Astrocyte of the spinal cord (primary cell): Measurements from ENCODE around the gene PACRG.

ENCODE experiments used
- DNase-seq: peaks from one replicate; pipeline ENCODE4 v3.0.0; 2011; ENCODE audit warnings: low read depth, low spot score
- H3K4me3 ChIP-seq: 2 replicates; pipeline ENCODE4 v1.5.1; 2011; ENCODE audit warnings: low read depth, mild to moderate bottlenecking, low read length, moderate library complexity
- in situ Hi-C: cut with HindIII; loops from 2 replicates; pipeline ENCODE4 v1.10.0; 2017; ENCODE audit warnings: low sequenced_read_pairs
- TF ChIP-seq, protein P1 (sequence below): IDR thresholded peaks from 2 replicates; pipeline ENCODE4 v1.5.1; 2012; ENCODE audit warnings: low read depth, mild to moderate bottlenecking, low read length, inconsistent platforms

The PACRG gene

DNA sequence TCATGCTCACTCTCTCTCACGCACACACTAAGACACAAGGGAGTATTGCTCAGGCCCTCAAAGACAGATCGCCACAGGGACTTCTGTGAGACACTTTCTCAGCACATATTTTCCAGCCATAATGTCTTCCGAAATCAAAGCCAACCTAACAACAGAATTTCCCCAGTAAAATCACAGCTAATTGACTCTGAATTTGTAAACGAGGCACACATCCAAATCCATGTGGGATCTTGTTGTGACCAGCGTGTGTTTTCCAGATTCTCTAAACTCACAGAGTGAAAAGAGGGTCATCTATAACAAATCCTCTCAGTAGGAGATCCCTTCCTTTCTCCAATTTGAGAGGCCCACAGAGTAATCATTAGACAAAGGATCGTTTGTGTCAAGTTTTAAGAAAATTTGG, 280.4 kb downstream of the PACRG start:
- H3K4me3 ChIP-seq: no peak overlapping the region
- in situ Hi-C loops: no loop called here
- no peak for DNase-seq
- TF ChIP-seq, protein P1, sequence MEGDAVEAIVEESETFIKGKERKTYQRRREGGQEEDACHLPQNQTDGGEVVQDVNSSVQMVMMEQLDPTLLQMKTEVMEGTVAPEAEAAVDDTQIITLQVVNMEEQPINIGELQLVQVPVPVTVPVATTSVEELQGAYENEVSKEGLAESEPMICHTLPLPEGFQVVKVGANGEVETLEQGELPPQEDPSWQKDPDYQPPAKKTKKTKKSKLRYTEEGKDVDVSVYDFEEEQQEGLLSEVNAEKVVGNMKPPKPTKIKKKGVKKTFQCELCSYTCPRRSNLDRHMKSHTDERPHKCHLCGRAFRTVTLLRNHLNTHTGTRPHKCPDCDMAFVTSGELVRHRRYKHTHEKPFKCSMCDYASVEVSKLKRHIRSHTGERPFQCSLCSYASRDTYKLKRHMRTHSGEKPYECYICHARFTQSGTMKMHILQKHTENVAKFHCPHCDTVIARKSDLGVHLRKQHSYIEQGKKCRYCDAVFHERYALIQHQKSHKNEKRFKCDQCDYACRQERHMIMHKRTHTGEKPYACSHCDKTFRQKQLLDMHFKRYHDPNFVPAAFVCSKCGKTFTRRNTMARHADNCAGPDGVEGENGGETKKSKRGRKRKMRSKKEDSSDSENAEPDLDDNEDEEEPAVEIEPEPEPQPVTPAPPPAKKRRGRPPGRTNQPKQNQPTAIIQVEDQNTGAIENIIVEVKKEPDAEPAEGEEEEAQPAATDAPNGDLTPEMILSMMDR: no peak

DNA sequence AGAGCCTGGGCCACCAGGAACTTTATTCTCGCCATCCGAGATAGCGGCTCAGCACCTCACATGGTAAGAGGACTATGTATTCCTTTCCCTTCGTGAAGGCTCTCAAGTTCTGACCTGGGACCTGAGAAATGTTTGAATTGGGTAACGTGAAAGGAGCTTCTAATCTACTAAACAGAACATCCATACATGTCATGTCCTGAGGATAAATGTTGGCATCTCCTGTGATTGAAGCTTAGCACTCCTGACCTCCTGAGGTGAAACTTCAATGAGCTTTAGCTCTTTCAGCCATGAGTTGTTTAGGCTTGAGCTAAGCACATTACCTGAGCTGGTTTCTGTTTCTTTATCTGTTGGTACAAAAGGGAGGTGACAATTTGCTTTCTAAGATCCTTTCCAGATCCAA, 280.9 kb downstream of the PACRG start:
- in situ Hi-C loops: no loop called here
- no peak for DNase-seq
- no peak overlapping the region for H3K4me3 ChIP-seq
- TF ChIP-seq, protein P1: no peak

DNA sequence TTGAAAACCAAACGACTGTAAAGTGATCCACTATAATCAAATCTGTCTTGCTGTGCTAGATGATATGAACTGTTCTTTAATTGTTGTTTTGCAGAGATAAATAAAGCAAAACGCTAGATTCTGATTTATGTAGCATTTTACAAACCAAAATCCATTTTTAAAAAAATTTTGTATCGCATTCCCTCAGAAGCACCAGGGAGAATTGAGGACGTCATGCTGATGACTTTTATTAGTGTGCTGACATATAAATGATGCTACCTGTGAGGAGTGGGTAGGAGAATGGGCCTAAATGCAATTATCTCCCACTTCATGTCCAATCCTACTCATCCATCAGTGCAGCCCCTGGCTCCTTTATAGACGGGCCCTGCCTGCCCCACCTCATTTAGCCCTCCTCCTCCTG, 282.4 kb downstream of the PACRG start:
- DNase-seq: no peak
- in situ Hi-C loops: no loop called here
- TF ChIP-seq, protein P1: no peak
- no peak overlapping the region for H3K4me3 ChIP-seq

GRCh38 chr6:163014736-163015135, 287.0 kb downstream of the PACRG start:
- no peak for DNase-seq
- in situ Hi-C loops: no loop called here

DNA sequence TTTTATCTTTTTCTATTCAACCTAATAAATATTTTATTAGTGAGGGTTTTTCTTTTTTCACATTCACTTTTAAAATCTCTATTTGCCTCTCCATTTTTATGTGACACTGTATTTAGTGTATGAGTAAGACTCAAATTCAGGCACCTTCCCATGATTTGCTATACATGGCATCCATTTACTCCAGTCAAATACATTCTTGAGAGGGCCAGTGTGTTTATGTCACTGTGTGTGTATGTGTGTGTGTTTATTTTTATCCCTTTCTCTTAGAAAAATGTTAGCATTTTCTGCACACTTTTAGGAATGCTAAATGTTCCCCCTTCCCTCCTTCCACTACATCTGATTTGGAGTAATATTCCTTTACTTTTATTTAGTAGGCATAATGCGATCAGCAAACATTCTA, 290.0 kb downstream of the PACRG start:
- TF ChIP-seq, protein P1: no peak
- in situ Hi-C loops: no loop called here
- no peak for DNase-seq
- no peak overlapping the region for H3K4me3 ChIP-seq

More at GRCh38 chr6:163014736-163015135, 287.0 kb downstream of the PACRG start:
- H3K4me3 ChIP-seq: no peak overlapping the region
- TF ChIP-seq, protein P1: no peak

- in situ Hi-C loops: no loop called here
These were observed 292.2 kb downstream of the PACRG start for GRCh38 chr6:163019926-163020325.

More at GRCh38 chr6:163019926-163020325, 292.2 kb downstream of the PACRG start:
- TF ChIP-seq, protein P1: no peak
- no peak for DNase-seq
- H3K4me3 ChIP-seq: no peak overlapping the region
